Caco-2 (cell line): ENCODE data around the gene B3GNT7. TPM values are rescaled to one million over a fixed set of nuclear protein-coding genes. Genes with fewer than 3 reads are reported as not detected.

Source experiments
- BruUV-seq: library from RNA; stranded (reverse); fragments of 400-500 nt; replicated peaks from 2 replicates; lab custom pipeline; 2021; lab: Mats Ljungman, UMichigan
- CTCF ChIA-PET: fragments of 300-600 bp; sonication (Branson Sonifier 250); formaldehyde crosslinking; loops from one replicate; lab custom pipeline; 2022; ENCODE audit warnings: antibody characterized with exemption; lab: Charles Lee
- POLR2A ChIA-PET: fragments of 300-600 bp; sonication (Branson Sonifier 250); formaldehyde crosslinking; loops from one replicate; lab custom pipeline; 2022; ENCODE audit warnings: antibody characterized with exemption; lab: Charles Lee
- DNase-seq, 2 experiments: peaks; one replicate each; pipeline versions ENCODE4 v3.0.0 to v3.0.0-alpha.2; 2020 to 2022
- H3K27me3 ChIP-seq: replicated peaks from 2 replicates; pipeline ENCODE4 v1.6.0; 2011; ENCODE audit warnings: low read length; ENCODE audit not compliant: control insufficient read depth, insufficient read depth
- H3K36me3 ChIP-seq: 2 replicates; pipeline ENCODE4 v1.5.1; 2011; ENCODE audit warnings: low read length; ENCODE audit not compliant: control insufficient read depth, insufficient read depth
- H3K4me1 ChIP-seq: fragments of 250-450 bp; sonication (Bioruptor Pico); 2 replicates; pipeline ENCODE4 v1.5.1; 2020; ENCODE audit warnings: mild to moderate bottlenecking
- H3K4me3 ChIP-seq: 2 replicates; pipeline ENCODE4 v1.5.1; 2011; ENCODE audit warnings: low read depth, mild to moderate bottlenecking, control low read depth, low read length
- H3K9me3 ChIP-seq: fragments of 250-450 bp; sonication (Bioruptor Pico); 2 replicates; pipeline ENCODE4 v1.5.1; 2020; ENCODE audit warnings: mild to moderate bottlenecking, moderate library complexity
- H3K27ac Mint-ChIP-seq: one replicate; pipeline ENCODE4 v1.8.0; 2022; ENCODE audit warnings: mixed read lengths; ENCODE audit not compliant: unreplicated experiment
- H3K27me3 Mint-ChIP-seq: one replicate; pipeline ENCODE4 v1.8.0; 2022; ENCODE audit warnings: mixed read lengths; ENCODE audit not compliant: insufficient read depth, unreplicated experiment
- H3K36me3 Mint-ChIP-seq: one replicate; pipeline ENCODE4 v1.8.0; 2022; ENCODE audit warnings: mild to moderate bottlenecking, mixed read lengths; ENCODE audit not compliant: insufficient read depth, unreplicated experiment
- H3K4me1 Mint-ChIP-seq: one replicate; pipeline ENCODE4 v1.8.0; 2022; ENCODE audit warnings: low read depth, mixed read lengths; ENCODE audit not compliant: unreplicated experiment
- H3K4me3 Mint-ChIP-seq: one replicate; pipeline ENCODE4 v1.8.0; 2022; ENCODE audit warnings: mild to moderate bottlenecking, moderate library complexity, mixed read lengths; ENCODE audit not compliant: unreplicated experiment
- H3K9me3 Mint-ChIP-seq: one replicate; pipeline ENCODE4 v1.8.0; 2022; ENCODE audit warnings: mixed read lengths; ENCODE audit not compliant: unreplicated experiment
- intact Hi-C: fragments of 100-400 bp; cut with micrococcal nuclease; formaldehyde crosslinking; loops from one replicate; pipeline ENCODE4 v1.10.0; 2022; ENCODE audit not compliant: unreplicated experiment
- total RNA-seq: library from RNA; stranded (reverse); gene quantifications from 2 replicates; pipeline ENCODE4 v1.2.3, GENCODE V29; 2022
- TF ChIP-seq, protein P1 (sequence below), 2 experiments: fragments of 200-600 bp in 1 of 2; IDR thresholded peaks; 1 replicate in 1 of 2; 2 replicates in 1 of 2; pipeline versions ENCODE4 v1.5.1 to v1.8.0; 2011 to 2022; ENCODE audit warnings: antibody characterized with exemption in 1 of 2, control low read depth in 1 of 2, inconsistent platforms in 1 of 2, low read depth in 1 of 2, low read length in 1 of 2, mild to moderate bottlenecking in 1 of 2, moderate library complexity in 1 of 2; ENCODE audit not compliant: insufficient read depth in 1 of 2, severe bottlenecking in 1 of 2, unreplicated experiment in 1 of 2

Gene B3GNT7
- total RNA-seq, 1 experiment from 2014 or later, result 2.7 TPM

GRCh38 chr2:231394211-231395141 is 1.0 kb upstream of the B3GNT7 start:
- no peak overlapping the region for H3K27ac Mint-ChIP-seq
- CTCF ChIA-PET, result no interaction called here
- TF ChIP-seq, protein P1, sequence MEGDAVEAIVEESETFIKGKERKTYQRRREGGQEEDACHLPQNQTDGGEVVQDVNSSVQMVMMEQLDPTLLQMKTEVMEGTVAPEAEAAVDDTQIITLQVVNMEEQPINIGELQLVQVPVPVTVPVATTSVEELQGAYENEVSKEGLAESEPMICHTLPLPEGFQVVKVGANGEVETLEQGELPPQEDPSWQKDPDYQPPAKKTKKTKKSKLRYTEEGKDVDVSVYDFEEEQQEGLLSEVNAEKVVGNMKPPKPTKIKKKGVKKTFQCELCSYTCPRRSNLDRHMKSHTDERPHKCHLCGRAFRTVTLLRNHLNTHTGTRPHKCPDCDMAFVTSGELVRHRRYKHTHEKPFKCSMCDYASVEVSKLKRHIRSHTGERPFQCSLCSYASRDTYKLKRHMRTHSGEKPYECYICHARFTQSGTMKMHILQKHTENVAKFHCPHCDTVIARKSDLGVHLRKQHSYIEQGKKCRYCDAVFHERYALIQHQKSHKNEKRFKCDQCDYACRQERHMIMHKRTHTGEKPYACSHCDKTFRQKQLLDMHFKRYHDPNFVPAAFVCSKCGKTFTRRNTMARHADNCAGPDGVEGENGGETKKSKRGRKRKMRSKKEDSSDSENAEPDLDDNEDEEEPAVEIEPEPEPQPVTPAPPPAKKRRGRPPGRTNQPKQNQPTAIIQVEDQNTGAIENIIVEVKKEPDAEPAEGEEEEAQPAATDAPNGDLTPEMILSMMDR (IDR thresholded peaks at IDR 0.05; ENCODE audit: insufficient read depth in 1 of 2, low read depth in 1 of 2, low read length in 1 of 2, severe bottlenecking in 1 of 2, unreplicated experiment in 1 of 2), result peak in 1 of 2 experiments; percentile 12
- peaks cover 9% of the 10 kb centered on the region; the same call in 1 of the 2 replicates for H3K4me1 ChIP-seq
- H3K36me3 ChIP-seq, result no peaks in the 10 kb centered on the region
- H3K27me3 Mint-ChIP-seq, result no peaks in the 10 kb centered on the region
- H3K9me3 Mint-ChIP-seq, result no peaks in the 10 kb centered on the region
- BruUV-seq, result no TSS peak
- no peaks in the 10 kb centered on the region for H3K36me3 Mint-ChIP-seq
- peaks cover 6% of the 10 kb centered on the region for H3K4me1 Mint-ChIP-seq
- no peaks in the 10 kb centered on the region for H3K9me3 ChIP-seq
- no peaks in the 10 kb centered on the region for H3K27me3 ChIP-seq
- no peak overlapping the region for H3K4me3 ChIP-seq
- peak overlapping the region; percentile 67 for H3K4me3 Mint-ChIP-seq
- intact Hi-C loops, result loop anchor here (1.0 to 2.0 kb wide), 2 partner anchors 97 to 168 kb away; no protein-coding TSS in a partner anchor
- POLR2A ChIA-PET, result no interaction called here
- DNase-seq, result peak in 1 of 2 experiments; percentile 44

DNA sequence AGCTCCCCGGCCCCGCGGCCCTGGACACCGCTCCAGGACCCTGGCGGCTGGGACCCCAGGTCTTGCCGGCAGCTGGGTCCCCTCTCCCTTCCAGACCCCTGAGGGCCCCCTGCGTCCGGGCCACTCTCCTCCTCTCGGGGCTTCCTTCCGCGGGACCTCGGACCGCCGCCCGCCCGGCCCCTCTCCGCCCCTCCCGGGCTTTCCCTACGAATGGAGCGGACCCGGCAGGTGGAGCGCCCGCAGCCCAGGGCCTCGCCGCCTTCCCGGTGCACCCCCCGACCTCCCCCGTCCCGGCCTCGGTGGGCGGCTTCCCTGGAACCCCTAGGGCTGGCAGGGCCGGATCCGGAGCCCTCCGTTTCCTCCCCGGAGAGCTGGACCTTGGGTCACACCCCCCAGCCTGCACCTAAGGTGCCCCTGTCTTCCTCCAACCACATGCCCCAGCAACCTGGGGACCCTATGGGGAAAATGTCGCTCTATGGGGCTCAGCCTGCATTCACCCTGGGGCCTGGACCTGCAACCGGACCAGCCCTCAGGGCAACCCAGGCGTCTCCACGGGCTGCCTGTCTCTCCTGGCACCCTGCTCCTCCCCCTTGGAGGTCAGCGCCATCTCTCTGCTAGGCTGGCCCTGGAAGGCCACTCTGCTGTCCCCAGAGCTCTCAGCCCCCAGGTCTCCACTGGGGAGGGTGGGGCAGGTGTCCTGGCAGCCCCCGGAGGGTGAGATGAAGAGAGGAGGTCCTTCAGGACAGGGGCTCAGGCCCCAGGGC is 730 bp downstream of the B3GNT7 start:
- Histone ChIP-seq H3K9me3 (no peaks in the 10 kb centered on the region), H3K4me1 (peaks cover 14% of the 10 kb centered on the region; the same call in 1 of the 2 replicates), H3K4me3 (peak overlapping the region; percentile 49), H3K27me3 (no peaks in the 10 kb centered on the region), H3K36me3 (no peaks in the 10 kb centered on the region)
- Mint-ChIP-seq H3K4me3 (peak overlapping the region; percentile 65), H3K27ac (no peak overlapping the region), H3K4me1 (peaks cover 6% of the 10 kb centered on the region), H3K9me3 (no peaks in the 10 kb centered on the region), H3K27me3 (no peaks in the 10 kb centered on the region), H3K36me3 (no peaks in the 10 kb centered on the region)
- TF ChIP-seq, protein P1 (IDR thresholded peaks at IDR 0.05; ENCODE audit: insufficient read depth in 1 of 2, low read depth in 1 of 2, low read length in 1 of 2, severe bottlenecking in 1 of 2, unreplicated experiment in 1 of 2), result no peak
- ChIA-PET POLR2A (no interaction called here), CTCF (no interaction called here)
- BruUV-seq, result no TSS peak
- no peak for DNase-seq
- intact Hi-C loops, result no loop called here
